Measurements from ENCODE around the gene SEL1L2.
A peak's percentile ranks its signal among the peaks of the same experiment; 100 is the strongest.

Gene SEL1L2

DNA sequence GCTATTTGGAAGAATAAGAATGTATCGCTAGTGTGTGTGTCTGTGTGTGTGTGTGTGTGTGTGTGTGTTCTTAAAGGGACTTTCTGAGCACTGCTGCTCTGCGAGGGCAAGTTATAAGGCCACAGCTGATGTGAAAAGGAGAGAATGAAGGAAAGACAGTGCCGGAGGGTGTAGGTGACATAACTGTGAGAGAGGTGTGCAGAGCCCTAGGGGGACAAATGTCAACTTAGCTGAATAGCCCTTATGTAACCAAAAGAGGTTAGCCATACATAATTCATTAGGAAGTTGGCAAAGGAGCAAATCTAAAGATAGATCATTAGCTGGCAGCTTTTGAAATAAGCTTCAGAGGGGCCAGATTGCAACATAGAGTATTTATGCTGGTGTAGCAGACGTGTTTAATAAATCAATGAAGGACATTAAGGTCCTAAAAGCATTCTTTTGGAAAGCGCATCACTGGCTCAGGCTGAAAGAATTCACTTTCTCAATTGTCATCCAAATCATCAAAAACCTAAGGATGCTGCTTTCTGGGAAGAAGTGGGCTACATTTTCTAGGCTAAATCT, 124.5 kb downstream of the SEL1L2 start:
- DNase-seq (ENCODE audit: low spot score) = peak; percentile 6

DNA sequence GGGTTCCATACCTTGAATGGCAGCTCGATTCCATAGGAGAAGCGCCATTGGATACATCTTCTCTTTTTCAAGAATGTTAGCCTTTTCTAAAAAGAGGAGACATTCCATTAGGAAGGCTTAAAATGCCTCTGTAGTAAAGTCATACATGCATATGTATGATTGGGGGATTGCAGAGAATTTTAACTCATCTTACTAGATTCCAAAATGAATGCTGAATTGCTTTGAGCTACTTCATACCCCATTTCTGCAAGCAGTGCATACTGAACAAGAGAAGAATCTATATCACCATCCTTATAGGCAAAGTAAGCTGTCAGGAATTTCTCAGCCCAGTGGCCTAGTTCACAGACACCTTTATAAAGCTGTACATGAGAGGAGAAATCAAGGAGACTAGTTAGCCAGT, 125.3 kb downstream of the SEL1L2 start:
- peak; percentile 4 for DNase-seq (ENCODE audit: low spot score)

DNA sequence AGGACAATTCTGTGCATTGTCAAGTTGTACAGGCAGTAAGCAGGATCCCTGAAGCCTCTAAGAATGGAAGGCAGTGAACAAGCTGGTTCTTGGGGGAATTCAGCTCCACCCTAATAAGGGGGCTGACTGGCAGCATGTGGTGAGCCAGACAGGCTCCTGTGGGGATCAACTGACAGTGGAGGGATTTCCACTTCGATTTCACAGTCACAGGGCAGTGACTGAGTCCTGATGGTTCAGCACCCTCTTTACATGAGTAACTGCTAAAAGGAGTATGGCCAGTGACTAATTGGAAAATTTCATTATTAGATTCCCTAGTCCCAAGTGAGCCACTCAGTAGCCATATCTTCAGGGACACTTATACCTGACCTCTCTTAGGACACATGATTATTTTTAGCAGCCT, 127.2 kb downstream of the SEL1L2 start:
- peak; percentile 19 for DNase-seq (ENCODE audit: low spot score)

DNA sequence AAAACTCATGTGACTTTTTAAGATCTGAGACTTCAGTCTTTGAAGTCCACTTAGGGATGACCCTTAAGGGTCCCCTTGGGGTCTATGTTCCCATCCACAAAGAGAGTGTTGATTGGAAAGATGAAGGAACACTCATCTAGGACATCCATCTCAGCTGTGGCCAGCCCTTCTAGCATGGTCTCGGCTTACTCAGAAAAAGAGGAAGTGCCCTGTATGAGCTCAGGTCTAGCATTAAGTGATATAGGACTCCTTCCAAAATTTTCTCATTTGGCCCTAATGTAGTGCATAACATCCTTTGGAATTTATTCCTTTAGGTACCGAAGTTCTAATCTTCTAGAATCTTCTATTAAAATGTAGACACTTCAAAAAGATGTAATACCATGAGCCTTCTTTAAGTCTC, 128.2 kb downstream of the SEL1L2 start:
- DNase-seq (ENCODE audit: low spot score) = no peak

DNA sequence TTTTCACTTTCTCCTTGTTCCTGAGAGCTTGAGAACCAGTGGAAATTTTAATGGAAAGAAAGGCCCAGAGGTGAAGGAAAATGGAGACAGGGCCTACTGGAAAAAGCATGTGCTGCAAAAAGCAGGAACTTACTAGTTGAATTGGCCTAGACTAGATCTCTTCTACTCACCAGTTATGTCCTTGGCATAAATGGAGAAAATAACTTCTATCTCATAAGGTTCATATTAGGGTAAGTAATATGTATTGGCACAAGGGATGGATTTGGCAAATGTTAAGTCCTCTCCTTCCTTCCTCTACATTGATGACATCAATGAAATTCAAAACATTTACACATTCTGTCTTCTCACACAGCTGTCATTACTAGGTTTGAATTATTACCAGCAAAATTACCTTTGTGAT, 131.5 kb downstream of the SEL1L2 start:
- no peak for DNase-seq (ENCODE audit: low spot score)

DNA sequence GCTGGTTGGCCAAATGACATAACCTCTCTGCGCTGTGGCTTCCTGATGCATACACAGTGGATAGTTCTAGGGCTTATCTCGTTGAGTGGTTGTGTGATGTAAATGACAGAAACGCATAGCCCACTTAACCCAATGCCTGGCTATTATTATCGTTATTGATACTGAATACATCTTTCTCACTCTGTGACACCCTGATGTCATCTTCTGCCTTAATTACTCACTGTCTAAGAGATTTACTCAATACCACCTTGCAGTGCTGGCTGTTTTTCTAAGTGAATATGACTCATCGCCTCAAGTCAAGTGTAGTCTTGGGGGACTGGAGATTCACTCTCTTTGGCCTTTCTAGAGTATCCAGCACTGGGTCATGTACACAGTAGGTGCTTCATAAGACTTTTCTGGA, 132.0 kb downstream of the SEL1L2 start:
- DNase-seq (ENCODE audit: low spot score) = peak; percentile 39

DNA sequence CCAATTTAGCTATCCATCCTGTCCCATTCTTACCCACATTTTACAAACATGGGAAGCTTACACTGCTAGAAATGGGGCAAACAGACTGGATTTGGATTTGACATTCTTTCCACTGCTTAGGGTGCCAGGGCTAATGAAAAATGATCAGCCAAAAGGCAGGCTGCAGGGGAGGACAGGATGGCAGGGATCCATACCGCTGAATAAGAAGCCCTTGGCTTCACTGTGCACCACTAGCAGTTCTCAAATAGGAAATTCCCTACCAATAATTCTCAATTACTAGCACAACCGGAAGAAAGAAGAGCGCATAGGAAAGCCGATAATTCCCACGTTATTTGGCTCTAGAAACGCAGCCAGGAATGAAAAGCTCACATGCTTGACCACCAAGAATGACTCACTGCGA, 132.5 kb downstream of the SEL1L2 start:
- no peak for DNase-seq (ENCODE audit: low spot score)

DNA sequence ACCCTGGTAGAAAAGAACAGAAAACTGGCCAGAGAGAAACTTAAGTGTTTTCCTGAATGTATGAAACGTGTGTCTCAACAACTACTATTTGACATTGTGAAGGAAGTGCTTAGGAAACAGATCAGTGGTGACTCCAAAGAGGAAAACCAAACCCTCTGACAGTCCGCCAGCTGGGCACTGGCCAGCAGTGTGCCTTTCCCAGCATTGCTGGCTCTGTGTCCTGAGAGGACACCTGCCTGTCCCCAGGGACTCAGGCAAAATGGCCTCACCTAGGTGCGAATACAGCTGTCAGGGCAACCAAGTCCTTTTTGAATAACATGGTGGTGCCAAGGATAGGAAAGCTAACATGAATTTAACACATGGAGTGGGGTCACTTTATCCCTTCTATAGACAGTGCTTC, 133.1 kb downstream of the SEL1L2 start:
- no peak for DNase-seq (ENCODE audit: low spot score)

DNA sequence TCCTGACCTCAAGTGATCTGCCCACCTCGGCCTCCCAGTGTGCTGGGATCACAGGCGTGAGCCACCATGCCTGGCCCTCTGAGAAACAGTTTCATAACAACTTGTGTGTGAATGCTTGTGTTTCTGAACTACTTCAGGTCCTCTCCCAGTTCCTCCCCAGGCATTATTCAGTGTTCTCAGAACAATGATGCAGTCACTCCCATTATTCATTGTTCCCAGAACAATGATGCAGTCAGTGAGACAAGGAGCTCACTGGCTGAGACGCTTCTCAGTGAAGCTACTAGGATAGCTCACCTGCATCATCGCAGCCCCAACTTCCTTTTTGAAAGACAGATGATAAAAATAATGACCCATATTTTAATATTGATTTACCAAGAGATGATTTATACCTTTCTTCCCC, 134.1 kb downstream of the SEL1L2 start:
- DNase-seq (ENCODE audit: low spot score) = no peak

DNA sequence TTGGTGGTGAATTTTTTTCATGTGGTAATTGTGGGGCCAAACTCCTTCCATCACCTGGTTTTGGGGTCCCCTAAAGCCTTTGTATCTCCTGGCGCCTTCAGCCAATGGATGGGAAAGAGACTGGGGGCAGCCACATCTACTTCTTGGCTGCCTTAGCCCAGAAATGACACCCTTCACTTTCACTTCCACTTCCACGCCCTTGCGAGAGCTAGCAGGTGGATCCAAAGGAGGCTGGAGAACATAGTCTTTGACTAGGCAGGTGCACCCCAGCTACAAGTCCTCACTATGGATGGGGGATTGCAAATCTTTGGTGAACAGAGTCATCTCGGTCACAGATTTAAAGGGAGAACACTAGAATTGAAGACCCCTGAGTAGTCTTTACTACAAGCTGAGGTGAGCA, 134.8 kb downstream of the SEL1L2 start:
- DNase-seq (ENCODE audit: low spot score) = no peak

DNA sequence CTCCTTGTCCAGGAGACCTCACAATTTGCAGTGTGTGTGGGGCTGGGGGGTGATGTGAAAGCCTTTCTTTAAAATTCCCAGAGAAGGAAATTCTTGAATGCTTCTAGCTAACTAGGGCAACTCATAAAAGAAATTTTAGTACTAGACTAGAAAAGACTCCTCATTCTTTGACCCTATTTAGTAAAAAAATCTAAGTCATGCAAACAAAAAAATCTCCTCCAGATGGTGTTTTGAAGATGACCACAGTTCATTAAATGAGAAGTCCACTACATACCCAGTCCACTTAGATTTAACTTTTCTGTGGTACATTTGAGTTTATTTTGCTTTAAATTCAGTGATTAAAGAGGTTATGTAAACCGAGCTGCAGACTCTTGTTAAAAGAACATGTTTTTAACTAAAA, 138.1 kb downstream of the SEL1L2 start:
- DNase-seq (ENCODE audit: low spot score) = no peak

DNA sequence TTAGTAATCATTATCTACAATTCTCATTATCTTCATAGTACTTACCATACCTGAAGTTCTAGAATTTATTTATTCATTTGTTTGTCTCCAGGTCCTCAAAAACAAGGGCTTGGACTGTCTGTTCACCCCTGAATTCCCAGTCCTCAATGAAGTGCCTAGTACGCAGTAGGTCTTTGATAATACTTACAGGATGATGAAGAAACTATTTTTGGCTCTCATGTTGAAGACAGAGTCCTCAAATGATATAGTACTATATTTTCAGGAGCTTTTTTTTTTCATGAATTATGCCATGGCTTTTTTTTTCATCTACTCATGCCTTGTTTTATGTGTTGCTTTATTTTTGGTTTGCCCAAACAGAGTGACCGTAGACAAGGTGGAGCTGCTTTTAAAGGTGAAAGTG, 139.1 kb downstream of the SEL1L2 start:
- DNase-seq (ENCODE audit: low spot score) = no peak

DNA sequence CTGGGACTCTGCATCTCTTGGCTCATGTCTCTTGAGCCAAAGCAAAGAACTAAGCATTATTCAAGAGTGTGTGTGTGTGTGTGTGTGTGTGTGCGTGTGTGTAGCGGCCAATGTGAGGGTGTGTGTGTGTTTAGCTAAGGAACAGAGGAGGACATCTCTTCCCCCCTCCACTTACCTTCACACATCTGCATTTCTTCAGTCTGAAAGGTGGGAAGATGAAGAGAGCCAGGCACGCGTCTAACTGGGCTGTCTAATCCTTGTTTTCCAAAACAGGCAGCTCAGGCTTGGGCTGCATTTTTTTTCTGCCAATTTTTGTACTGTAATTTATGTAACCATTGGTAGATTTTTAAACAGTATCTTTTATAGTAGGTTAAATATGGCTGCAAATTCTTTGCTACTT, 146.1 kb downstream of the SEL1L2 start:
- DNase-seq (ENCODE audit: low spot score) = no peak

DNA sequence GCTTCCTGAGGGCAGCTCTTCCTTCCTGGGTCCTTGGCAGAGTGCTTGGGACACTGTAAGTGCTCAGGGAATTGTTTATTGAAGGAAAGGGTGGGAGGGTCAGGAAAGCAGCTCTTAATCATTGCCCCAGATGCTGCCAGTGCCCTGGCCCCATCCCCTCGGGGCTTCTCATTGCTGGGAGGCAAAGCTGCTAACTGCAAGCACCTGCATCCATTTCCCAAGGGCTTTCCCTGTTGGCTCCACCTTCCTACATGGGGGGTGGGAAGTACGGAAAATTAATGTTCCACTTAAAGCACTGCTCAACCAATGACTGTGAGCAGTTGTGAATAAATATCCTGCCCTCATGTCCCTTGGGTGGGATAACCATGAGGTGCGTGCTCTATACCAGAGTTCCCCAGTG, 149.2 kb downstream of the SEL1L2 start:
- DNase-seq (ENCODE audit: low spot score) = no peak

DNA sequence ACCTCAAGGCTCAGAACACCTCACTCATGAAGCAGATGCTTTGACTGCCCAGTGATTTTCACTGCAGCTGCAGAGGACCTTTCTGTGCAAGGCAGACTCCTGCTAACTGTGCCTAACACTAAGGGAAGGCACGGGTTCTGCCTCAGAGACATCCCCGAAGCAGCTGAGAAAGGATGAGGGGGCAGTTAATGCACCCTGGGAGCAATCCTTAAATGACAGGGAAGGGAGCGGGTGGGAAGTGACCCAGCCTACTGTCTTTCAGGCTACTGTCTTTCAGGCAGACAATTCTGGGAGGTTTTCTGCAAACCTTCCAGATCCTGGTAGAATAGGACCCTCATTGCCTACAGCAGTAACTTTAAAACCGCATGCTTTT, 150.3 kb downstream of the SEL1L2 start:
- no peak for DNase-seq (ENCODE audit: low spot score)

DNA sequence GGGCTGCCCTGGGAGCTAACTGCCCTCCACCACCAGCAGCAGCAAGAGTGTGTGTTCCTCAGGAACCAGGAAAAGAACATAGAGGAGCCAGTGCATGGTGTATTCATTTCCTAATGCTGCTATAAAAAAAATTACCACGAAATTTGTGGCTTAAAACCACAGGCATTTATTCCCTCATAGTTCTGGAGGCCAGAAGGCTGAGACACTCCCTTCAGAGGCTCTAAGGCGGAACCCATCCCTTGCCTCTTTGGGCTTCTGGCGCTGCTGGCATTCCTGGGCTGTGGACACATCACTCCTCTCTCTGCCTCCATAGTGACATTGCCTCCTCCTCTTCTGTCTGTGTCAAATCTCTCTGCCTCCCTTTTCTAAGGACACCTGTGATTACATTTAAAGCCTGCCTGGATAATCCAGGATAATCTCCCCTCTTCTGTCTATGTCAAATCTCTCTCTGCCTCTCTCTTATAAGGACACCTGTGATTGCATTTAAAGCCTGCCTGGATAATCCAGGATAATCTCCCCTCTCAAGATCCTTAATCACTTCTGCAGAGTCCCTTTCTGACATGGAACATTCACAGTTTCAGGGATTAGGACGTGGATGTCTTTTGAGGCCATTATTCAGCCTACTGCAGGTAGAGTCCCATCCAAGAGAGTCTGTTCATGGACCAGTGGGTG, 150.9 kb downstream of the SEL1L2 start:
- DNase-seq (ENCODE audit: low spot score) = peak; percentile 86

DNA sequence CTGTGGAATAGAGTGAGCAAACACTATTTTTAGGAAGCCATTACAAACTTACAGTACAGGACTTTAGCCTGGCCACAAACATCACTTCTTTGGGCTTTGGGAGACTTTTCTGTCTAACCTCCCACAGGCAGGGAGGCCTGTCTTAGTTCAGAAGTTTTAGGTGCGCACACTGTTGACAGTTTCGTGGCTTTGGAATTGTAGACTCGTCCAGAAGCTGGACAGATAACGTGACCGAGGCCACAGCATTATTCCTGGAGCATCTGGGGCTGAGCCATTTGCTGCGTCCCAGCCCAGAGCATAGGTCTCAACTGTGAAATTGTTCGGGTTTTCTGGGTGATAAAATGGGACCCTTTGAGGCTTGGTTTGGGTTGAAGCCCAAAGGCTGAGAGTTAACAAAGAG, 151.8 kb downstream of the SEL1L2 start:
- no peak for DNase-seq (ENCODE audit: low spot score)

DNA sequence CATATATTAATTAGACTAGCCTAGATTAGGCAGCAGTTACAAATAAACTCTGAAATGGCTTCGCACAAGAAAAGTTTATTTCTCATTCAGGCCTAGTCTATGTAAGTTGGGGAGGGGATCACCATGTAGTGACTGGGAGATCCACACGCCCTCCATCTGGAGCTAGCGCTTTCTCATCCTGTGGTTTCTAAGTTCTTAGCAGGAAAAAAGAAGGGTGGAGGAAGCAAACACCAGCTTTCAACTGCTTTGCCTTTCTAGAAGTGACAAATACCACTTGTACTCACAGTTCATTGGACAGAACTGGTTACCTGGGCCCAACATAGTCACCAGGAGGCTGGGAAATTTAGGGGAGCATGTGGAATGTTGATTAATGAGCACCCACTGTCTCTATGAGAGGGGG, 158.9 kb downstream of the SEL1L2 start:
- no peak for DNase-seq (ENCODE audit: low spot score)

DNA sequence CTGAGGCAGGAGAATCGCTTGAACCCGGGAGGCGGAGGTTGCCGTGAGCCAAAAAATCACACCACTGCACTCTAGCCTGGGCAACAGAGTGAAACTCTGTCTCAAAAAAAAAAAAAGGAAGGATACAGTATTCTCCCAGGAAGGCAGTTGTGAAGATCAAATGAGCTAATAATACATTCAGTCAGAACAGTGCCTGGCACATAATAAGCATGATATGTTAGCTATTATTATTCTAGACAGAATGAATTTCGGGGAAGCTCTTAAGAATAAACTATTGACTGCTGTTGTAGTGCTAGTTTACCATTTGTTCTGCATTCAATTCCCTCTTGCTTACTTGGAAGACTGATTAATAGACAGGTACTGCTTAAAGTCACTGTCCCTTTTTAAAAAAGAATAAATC, 164.9 kb downstream of the SEL1L2 start:
- DNase-seq (ENCODE audit: low spot score) = no peak

DNA sequence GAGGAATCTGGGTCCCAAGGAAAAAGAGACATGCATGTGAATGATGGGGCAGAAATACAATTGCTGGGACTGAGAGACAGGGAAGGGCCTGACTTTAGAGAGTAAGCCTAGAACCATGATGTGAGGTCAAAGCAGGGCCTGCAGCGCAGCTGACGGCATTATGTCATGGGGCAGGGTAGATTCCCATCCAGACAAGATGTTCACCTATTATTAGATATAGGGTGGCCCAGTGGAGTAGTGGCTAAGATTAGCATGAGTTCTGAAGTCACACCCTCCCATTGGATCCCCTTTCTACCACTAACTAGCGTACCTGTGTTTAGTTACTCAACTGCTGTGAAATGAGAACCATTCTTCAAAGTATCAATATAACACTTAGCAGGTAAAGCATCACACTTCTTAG, 166.0 kb downstream of the SEL1L2 start:
- DNase-seq (ENCODE audit: low spot score) = no peak

DNA sequence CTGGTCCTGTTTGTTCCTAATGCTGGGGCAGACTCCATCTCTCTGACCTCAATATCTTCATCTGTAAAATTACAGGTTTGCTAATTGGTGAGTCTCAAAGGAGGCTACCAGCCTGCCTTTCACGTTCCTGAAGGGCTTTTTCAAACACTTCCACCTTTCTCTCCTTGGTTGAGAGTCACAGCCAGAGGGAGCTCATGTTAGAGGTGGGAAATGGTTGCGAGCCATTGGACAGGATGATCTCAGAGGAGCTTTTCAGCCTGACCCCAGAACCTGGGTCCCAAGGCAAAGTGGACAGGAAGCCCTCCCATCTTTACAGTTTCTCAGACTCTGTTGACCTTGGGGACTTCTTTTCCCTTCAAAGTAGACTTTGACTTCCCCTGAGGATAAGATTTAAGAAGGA, 168.0 kb downstream of the SEL1L2 start:
- DNase-seq (ENCODE audit: low spot score) = no peak

DNA sequence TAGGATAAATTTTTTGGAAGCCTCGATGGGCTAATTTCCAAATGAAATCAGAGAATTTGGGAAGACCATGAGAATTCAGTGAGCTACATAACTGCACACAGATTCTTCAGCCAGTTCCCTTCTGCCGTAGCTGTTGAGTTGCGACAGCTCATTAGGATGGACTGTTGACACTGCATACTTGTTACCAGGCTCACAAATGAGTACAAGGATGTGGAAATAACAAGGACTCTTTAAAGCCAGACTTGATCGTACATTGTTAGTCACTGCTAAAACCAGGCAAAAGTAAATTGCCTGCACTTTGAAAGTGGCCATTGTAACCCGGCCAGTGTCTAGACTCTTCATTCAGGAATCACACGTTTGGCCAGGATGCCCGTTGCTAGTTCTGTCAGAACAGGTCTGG, 168.5 kb downstream of the SEL1L2 start:
- DNase-seq (ENCODE audit: low spot score) = no peak

DNA sequence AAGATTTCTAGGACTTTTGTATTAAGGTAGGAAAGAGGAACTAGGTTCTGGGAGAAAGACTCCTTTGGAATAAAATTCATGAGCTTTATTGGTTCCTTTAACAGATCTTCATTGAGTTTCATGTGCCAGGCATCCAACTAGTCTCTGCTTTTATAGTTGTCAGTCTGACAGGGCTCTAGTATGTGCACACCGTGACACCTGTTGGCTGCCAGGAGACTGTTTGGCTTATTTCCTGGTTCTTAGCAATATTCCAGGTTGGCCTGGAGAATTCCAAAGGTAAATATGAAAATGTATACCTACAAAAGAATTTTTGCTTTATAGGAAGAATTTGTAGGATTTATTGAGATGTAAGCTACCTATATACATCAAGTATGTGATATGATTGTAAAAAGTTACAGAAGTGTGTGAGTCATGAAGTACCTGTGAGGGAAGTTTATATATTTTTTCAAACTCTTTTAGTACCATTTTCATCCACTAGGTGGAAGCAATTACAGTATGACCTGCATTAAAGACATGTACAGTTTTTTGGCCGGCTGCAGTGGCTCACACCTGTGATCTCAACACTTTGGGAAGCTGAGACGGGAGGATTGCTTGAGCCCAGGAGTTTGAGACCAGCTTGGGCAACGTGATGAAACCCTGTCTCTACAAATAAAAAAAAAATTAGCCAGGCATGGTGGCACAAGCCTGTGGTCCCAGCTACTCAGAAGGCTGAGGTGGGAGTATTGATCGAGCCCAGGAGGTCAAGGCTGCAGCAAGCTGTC, 170.3 kb downstream of the SEL1L2 start:
- peak; percentile 83 for DNase-seq (ENCODE audit: low spot score)

DNA sequence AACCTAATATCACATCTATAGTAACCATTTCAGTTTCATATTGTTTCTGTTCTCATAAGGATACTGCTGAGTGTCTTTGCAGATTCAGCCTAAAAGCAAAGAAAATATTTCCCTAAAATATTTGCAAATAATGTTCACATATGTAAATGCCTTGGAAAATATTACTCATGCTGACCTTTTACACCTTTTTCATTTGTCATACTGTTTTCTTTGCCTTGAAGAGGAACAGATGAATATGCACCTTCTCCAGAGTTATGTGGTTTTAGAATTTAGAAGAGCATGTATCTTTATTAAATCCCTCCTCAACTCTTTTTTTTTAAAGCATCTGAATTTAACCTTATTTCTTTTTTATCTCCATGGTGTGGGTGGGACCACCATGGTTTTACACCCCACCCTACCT, 173.1 kb downstream of the SEL1L2 start:
- DNase-seq (ENCODE audit: low spot score) = peak; percentile 14
